NCI-H2107 treated with DMSO at 0.1 percent for 48 hours (cell line): ENCODE measurements around the gene SLC22A16.

Source experiments
- DNase-seq: peaks from one replicate; lab custom pipeline; 2025; ENCODE audit not compliant: unreplicated experiment; lab: John Stamatoyannopoulos, UW

SLC22A16 gene

DNA sequence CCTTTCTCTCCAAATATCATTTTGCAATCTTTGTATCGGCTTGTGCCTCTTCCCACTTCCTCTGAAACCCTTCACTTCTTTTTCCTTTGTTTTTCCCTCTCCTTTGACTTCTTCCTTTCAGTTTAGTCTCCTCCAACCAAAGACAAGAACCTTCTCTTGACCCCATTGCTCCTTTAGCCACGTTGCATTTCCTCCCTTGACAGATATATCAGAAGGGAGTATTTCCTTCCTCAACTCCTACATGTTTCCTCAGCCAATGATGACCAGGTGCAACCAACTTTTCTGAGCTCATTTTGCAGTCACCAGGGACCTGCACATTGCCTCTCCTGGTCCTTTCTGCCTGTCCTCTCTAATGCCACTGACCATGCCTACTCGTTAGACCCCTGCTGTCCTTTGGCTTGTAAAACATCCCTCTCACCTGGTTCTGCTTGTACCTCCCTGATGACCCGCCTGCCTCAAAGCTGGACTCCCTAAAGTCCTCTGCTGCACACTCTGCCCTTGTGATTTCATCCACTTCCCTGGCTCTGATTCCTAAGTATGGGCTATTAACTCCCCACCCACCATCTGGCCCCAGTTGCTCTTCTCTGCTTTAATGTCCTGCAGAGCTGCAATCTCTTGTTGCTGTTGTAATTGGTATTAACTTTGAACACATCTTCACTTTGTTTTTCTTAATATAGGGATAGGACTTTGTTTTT lies 27.4 kb downstream of the SLC22A16 start:
- no peak for DNase-seq

- DNase-seq, result no peak
Observed at GRCh38 chr6:110447761-110448160, 28.7 kb downstream of the SLC22A16 start.

- peak; percentile 8 for DNase-seq
Observed at GRCh38 chr6:110446405-110446804, 30.0 kb downstream of the SLC22A16 start.

DNA sequence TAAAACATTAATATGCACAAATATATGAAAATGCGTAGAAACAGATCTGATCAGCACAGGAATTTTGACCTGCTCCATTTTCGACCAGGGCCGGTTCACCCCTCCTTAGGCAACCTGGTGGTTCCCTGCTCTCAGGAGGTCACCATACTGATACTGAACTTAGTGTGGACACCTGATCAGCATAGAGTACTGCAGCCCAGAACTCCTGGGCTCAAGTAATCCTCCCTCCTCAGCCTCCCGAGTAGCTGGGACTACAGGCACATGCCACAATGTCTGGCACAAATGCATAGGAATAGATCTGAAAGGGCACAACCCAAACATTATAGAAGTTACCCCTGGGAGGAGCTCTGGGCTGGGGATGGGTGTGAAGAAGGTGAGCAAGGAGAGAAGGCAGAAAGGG lies 36.4 kb downstream of the SLC22A16 start:
- DNase-seq, result no peak

GRCh38 chr6:110439356-110439755 lies 37.1 kb downstream of the SLC22A16 start:
- no peak for DNase-seq

DNA sequence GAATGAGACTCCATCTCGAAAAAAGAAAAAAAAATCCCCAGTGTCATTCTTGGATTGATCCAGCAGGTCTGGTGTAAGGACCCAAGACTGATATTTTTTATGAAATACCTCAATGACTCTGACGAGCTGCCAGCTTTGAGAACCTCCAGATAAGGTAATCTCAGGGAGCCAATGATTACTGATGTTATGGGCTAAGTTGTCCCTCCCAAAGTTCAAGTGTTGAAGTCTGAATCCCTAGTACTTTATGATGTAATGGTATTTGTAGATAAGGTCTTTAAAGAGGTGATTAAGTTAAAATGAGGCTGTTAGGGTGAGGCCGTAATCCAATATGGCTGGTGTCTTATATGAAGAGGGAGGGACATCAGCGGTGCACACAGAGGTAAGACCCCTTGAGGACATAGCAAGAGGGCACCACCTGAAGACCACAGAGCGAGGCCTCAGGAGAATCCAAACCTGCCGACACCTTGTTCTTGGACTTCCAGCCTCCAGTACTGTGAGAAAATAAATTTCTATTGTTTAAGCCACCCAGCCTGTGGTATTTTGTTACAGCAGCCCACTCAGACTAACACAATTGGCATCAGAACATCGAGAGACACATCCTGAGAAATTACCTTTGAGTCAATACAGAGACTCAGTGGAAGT lies 41.3 kb downstream of the SLC22A16 start:
- DNase-seq, result no peak

GRCh38 chr6:110432285-110432900 lies 44.0 kb downstream of the SLC22A16 start:
- DNase-seq, result no peak

- DNase-seq, result no peak
Observed at GRCh38 chr6:110430741-110431140, 45.7 kb downstream of the SLC22A16 start.

DNA sequence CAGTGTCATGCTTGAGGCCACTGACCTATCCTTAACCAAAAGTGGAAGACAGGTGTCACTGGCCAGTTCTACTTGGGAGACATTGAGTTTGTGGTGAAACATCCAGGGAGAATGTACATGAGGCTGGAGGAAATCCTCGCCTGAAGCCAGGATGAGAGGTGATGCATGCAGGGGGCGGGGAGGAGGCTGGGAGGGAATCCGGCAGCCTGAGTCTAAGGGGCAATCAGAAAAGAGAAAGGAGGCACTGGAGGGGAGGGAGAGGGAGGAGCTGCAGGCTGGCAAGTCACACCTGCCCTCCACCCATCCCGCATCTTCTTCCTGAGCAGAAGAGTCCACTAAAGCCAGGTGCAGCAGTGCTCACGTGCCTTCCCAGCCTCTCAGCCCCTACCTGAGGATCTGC lies 46.2 kb downstream of the SLC22A16 start:
- peak; percentile 21 for DNase-seq

DNA sequence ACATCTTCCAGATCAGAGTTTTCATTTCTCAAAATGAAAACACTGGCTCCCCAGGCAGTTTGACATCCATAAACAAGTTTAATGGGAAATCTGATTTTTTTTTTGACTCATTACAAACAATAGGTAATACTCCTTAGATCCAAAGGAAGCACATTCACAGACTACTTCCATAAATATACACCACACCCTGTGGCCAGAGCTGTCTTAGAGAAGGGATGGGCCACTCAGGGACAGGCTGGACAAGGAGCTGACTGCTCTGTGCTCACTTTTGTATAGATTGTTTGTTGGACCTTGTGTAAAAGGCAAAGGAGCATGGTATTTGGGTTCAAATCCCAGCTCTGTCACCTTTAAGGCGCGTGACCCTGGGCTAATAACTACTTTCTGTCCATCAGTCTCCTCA lies 48.3 kb downstream of the SLC22A16 start:
- DNase-seq, result no peak

DNA sequence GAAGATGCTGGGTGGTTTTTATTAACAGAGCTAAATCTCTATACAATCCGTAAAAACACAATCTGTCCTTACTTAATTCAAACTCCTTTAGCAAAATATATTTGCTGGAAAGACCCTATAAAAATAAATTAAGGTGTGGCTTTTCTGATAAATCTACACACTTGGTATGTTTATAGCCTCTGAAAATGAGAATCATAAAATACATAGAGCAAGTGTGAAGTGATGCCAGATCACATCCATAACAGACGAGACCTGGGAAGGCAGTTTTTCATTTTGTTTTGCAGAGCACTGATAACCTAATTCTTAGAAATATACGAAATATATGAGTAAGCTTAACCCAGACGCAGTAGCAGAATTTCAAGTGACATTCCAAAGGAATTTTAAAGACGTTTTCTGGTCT lies 50.6 kb downstream of the SLC22A16 start:
- no peak for DNase-seq

DNA sequence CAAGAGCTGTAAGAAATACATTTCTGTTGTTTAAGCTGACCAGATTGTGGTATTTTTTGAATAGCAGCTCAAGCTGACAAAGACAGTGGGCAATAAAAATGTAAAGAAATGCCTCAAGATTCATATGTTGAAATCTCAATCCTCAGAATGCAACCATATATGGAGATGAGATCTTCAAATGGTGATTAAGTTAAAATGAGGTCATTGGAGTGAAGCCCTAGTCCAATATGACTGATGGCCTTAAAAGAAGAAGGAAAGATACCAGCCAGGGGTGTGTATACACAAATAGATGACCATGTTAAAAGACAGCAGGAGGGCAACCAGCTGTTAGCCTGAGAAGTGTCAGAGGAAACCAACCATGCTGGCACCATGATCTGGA lies 54.0 kb downstream of the SLC22A16 start:
- no peak for DNase-seq

GRCh38 chr6:110421749-110422443 lies 54.5 kb downstream of the SLC22A16 start:
- DNase-seq, result no peak

DNA sequence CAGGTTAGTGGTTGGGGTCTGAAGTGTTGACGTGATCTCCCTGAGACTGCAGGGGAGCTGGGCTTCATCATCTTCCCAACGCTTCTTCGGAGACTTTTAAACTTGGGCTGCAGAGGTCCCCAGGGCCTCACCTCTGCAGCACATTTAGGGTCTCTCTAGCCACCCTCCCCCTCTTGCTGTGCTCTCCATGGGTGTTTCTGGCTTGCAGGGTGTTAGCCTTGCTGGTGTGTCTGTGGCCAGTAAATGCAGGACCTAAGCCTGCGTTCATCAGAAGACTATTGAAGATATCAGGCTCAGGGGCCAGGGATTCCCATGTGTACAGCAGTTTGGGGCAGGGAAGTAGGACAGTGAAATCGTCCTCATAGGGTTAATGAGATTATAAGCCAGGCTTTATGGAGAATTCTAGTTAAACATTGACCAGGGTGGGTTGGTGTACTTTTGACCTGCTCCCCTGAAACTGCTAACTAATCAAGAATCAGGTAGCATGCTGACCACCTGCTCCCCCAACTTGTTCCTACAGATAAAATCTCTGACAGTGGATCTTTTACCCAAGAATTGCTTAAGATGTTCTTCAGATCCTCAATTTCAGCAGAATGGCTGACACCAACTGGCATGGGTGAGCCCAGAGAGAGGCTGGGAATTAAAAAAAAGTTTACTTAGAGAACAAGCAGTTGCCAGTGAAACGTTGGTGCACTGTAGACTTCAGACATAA lies 57.2 kb downstream of the SLC22A16 start:
- DNase-seq, result no peak

DNA sequence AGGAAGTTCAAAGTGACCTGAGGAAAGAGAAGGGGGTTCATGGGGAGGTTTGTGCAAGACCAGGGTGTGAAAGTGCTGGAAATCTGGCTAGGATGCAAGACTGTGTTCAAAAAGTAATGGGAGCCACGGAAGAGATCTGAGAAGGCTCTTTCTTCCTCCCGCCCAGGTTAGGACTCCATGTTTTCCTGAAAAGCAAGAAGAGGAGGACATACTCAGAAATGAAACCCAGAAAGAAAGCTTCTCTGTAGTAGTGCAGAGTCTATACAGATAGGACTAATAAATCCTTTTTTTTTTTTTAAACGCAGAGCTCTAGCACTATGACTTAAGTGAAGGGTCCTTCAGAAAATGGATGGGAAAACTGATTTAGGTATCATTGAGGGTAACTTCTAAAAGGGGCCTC lies 57.8 kb downstream of the SLC22A16 start:
- no peak for DNase-seq

DNA sequence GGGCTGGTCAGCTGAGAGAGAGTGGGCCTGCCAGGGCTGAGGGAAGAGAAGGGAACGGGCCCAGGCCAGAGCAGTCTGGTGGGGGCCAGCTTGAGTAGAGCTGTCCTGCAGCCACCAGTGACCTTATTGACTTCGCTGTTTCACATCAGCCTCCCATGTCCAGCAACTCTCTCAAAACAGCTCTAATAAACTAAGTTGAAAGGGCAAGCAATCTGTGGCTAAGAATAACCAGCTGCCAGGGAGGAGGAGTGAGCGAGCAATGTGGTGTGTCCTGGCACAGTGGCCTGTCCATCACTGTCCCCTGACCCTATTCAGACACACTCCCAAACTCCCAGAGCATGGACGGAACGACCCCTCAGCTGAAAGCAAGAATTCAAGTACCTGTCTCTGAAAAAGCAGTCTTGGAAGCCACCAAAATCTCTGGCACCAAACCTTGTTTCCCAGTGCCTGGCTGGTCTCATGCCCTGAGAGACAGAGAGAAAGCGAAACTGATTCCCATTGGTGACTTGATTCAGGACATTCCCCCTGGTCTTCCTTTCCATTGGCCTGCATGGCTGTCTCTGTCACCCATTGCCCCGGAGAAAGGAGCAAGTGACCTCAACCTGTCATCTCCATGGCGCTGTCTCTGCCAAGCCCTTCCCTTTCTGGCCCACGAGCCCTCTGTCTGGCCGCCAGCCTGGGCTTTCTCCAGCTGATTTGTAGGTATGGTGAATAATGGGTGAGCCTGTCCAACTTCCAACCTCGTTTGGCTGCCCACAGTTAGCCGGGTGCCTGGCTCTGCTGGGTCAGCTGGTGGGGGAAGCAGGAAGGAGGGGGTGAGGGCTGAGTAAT lies 61.1 kb downstream of the SLC22A16 start, which contains the start of gene DDO:
Gene DDO, minus strand, starts transcription at position 490 of the 831 bp plus-strand sequence. CDS start 2,113 bp downstream, outside the sequence.
- no peak for DNase-seq

GRCh38 chr6:110414669-110415068 lies 61.7 kb downstream of the SLC22A16 start:
- DNase-seq, result no peak

GRCh38 chr6:110412360-110412759 lies 64.1 kb downstream of the SLC22A16 start:
- no peak for DNase-seq

GRCh38 chr6:110410511-110410910 lies 65.9 kb downstream of the SLC22A16 start:
- no peak for DNase-seq

- no peak for DNase-seq
Observed at GRCh38 chr6:110409794-110410193, 66.6 kb downstream of the SLC22A16 start.
